WI38 (cell line): ENCODE data around the gene TSEN34.
"Not testable (repeated sequence)": the region's sequence is repeated elsewhere in the genome, so short reads cannot be mapped to it uniquely, and the experiment has no call there.

Experiments
- H3K4me3 ChIP-seq: 2 replicates; pipeline ENCODE4 v1.5.1; 2011; ENCODE audit warnings: low read depth, mild to moderate bottlenecking, control low read depth, low read length
- TF ChIP-seq, protein P1 (sequence below): IDR thresholded peaks from 2 replicates; pipeline ENCODE4 v1.5.1; 2012; ENCODE audit warnings: low read depth, mild to moderate bottlenecking, control low read depth, low read length

Gene TSEN34

DNA sequence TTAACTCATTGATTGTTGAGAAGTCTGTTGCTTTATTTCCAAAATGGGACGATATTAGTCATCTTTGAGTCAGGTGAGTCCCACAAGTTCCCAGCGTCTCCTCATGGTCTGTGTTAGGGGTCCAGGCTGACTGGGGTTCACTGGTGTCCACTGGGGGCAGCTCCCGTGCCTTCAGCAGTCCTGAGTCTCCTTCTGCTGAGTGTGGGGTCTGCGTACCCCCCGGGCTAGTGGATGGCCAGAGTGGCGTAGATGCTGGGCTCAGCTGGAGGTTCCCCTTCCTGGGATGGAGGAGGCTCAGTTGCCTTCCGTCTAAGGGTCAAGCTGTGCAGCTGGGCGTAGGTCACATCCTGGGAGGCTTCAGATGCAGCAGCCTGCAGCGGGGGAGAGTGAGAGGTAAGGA is 25.8 kb downstream of the TSEN34 start:
- H3K4me3 ChIP-seq = no peak overlapping the region
- TF ChIP-seq, protein P1, sequence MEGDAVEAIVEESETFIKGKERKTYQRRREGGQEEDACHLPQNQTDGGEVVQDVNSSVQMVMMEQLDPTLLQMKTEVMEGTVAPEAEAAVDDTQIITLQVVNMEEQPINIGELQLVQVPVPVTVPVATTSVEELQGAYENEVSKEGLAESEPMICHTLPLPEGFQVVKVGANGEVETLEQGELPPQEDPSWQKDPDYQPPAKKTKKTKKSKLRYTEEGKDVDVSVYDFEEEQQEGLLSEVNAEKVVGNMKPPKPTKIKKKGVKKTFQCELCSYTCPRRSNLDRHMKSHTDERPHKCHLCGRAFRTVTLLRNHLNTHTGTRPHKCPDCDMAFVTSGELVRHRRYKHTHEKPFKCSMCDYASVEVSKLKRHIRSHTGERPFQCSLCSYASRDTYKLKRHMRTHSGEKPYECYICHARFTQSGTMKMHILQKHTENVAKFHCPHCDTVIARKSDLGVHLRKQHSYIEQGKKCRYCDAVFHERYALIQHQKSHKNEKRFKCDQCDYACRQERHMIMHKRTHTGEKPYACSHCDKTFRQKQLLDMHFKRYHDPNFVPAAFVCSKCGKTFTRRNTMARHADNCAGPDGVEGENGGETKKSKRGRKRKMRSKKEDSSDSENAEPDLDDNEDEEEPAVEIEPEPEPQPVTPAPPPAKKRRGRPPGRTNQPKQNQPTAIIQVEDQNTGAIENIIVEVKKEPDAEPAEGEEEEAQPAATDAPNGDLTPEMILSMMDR = no peak

DNA sequence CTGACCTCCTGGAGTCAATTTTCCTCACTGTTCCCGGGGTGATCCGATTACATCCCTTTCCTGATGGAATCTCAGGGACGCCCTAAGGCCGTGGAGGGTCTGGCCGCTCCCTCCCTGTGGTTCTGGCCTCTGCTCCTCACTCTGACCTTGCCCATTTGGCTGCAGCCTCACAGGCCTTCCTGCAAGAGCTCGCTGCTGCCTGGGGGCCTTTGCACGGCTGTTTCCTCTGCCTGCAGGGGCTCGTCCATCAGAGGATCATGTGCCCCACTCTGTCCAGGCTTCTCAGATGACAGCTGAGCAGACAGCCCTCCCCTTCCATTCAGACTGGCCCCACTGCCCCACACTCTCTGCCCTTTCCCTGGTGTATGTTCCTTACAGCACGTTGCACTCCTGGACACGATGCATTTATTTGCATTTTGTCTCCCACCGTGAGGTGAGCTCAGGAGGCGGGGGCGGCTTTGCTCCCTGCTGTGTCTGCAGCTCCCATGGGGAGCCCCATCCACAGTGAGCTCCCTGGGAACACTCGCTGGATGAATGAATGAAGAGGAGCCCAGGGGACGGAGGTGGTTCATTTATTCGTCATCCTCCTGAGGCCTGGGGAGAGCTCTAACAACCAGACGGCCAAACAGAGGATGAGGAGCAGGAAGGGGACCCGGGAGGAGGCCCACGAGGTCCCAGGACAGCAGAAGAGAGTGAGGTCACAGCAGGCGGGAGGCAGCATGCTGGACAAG is 26.6 kb downstream of the TSEN34 start:
- not testable (repeated sequence) for H3K4me3 ChIP-seq

DNA sequence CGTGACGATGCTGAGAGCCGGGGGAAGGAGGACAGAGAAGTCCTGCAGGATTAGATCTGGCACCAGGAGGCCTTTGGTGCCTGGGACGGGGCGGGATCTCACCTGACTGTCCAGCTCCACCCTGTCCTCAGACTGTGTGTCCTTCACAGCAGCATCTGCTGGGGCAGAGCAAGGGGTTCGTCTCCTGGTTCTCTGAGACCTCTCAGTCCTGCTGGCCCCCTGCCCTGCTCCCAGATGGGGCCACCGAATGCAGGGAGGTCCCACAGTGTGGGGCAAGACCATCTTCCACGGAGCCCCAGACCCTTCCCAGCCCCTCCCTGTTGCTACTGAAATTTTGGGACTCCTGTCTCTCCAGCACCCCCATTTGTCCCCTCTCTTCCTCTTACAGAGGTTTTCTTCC is 27.2 kb downstream of the TSEN34 start:
- H3K4me3 ChIP-seq = no peak overlapping the region

DNA sequence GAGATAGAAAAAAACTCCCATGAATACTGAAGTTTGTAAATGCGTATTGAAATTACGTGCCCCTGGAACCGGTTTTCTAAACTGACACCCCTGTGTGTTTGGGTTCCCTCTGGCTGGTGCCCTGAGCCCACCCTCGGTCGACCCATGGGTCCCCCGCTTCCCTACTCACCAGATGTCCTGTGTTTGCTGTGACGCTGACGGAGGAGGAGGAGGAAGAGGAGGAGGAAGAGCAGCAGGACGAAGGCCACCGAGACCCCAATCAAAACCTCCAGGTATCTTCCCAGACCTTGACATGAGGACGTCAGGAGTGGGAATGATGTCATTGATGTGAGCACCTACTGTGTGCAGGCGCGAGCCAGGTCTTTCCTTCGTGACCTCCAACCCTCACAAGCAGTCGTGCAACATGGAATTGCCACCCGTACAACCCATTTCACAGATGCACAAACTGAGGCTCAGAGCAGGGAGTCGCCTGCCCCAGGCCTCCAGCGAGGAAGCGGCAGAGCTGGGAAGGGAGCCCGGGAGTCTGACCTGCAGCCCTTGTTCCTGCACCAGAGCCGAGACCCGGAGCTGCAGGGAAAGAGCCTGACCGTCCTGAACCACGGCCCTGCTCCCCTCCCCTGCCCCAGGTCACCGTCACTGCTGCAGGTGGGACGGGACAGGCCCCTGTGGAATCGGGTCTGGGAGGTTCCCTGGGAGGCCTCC is 28.0 kb downstream of the TSEN34 start:
- TF ChIP-seq, protein P1 = no peak
- H3K4me3 ChIP-seq = no peak overlapping the region

More for the DNA sequence above, 27.2 kb downstream of the TSEN34 start:
- TF ChIP-seq, protein P1 = no peak

DNA sequence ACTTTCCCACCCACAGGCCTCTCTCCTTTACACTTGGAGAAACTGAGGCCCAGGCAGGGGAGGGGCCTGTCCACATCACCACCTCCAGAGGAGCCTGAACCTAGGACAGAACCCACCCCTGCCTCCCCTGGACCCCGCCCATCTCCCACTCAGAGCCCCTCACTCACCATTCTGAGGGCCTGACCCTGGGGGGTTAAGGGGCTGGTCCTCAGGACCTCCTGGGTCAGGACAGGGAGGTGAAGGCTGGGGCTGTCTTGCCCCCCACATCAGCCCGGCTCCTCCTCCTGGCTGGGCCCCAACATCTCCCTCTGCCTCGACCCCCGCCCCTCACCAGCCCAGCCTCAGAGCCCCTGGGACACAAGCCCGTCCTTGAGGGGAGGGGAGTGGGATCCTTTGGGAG is 28.6 kb downstream of the TSEN34 start:
- H3K4me3 ChIP-seq = not testable (repeated sequence)

DNA sequence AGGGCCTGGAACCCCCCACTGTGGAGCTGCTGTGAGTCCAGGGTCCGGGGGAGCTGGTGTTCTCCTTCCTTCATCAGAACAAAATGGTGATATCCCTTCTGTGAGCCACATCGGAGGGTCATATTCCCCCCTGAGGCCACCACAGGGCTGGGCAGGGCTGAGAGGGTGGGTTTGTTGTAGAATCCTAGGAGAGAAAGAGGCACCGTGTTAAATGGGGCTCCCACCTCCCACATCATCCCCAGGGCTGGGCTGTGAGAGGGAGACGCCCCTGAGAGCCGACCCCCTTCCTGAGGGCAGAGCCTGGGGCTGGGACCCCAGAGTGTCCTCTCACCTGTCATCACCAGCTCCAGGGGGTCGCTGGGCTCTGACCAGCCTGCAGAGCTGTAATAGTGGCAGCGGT is 30.8 kb downstream of the TSEN34 start:
- H3K4me3 ChIP-seq = not testable (repeated sequence)

DNA sequence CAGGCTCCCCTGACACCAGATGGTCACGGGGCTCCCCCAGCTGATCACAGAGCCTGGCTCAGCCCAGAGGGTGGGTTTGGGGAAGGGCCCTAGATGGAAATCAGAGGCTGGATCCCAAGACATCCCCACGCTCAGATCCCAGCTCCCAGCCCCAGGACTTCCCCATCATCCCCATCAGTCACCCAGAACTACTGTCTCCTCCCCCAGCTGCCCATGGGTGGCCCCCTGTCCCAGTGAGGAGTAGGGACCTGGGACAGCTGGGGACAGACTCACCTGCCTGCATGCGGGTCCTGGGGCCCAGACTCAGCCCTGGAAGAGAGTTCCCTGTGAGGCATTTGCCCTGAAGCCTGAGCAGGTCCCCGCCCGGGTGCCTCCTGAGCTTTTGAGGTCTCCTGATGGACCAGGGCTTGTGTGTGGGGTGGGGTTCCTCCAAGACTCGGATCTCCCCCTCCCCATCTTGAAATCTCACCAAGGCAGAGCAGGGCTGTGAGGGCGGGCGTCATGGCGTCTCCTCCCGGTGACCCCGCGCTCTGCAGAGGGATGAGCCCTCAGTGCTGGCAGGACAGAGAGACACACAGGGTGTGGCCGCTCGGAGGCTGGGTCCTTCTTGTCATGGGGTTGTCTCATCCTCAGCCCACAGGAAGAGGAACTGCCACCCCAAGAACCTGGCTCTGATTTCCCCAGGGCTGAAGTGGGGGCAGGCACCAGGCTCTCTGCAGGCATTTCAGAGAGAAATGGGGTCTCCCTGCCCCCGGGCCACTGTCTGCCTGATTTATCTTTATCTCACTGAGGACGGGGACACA is 31.6 kb downstream of the TSEN34 start, which contains the start of gene LILRB3:
Gene LILRB3, minus strand, starts transcription at position 534 of the 803 bp plus-strand sequence. Its CDS starts 31 bp downstream, at position 503.
- H3K4me3 ChIP-seq = not testable (repeated sequence)

DNA sequence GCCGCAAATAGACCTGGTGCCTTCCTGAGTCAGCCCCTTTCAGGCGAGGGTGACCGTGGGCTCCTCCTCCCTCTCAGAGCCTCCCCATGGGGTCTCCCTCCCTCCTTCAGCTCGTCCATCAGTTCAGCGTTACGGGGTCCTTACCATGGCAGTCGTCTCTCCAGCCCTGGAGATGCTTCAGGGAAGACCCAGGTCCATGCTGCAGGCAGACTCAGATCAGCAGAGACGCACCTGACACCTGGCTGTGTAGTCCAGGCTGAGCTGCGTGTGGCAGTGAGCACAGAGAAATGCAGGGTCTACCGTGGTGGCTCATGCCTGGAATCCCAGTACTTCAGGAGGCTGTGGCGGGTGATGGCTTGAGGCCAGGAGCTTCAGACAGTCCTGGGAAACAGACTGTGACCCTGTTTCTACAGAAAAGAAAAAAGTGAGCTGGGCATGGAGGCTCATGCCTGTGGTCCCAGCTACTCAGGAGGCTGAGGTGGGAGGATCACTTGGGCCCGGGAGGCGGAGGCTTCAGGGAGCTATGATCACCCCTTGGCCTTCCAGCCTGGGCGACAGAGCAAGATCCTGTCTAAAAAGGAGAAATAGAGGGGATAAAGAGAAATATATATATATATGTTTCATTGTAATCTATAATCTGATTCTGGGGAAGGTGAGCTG is 32.3 kb downstream of the TSEN34 start:
- H3K4me3 ChIP-seq = not testable (repeated sequence)

DNA sequence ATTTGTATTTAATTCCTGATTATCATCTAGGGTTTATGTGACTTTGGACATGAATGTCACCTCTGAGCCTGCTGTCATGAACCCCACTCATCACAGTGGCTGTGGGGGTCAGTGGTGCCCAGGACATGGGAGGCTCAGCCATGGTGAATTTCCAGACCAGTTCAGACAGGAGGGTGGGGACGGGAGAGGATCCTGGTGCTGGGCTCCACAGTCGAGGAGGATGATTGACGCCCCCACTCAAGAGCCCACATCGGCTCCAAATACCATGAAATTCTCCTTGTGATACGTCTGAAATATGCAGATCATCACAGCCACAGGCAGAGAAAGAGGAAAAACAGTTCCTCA is 32.8 kb downstream of the TSEN34 start:
- H3K4me3 ChIP-seq = not testable (repeated sequence)

DNA sequence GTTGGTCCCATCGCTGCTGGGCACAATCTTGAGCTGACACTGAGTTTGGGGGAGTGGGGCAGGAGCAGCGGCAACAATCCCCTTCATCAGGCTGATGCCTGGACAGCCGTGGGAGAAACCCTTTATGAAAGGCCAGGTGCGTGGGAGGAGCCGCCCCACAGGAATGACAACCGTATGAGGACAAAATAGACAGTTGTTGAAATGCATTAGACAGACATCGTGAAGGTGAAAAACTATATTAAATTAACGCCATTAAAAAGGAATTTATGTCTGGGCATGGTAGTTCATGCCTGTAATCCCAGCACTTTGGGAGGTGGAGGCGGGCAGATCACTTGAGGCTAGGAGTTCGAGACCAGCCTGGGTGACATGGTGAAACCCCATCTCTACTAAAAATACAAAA is 33.5 kb downstream of the TSEN34 start:
- not testable (repeated sequence) for H3K4me3 ChIP-seq

DNA sequence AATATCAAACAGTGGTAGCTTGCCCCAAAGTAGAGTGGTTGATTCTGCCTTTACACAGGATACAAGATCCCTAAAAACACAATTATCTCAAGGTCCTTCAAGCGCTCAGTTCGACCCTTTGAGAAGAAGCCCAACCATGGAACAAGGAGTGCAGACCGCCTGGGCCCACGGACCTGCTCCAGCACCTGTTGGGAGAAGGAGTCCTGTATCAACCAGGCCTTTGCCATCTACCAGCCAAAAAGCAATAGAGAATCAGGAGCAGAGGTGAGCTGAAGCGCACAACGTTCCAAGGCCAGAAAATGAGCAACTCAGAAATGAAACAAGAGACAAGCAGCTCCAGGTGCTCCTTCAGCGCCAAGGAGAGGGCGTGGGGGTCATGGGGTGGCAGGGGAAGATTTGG is 38.0 kb downstream of the TSEN34 start:
- TF ChIP-seq, protein P1 = no peak
- no peak overlapping the region for H3K4me3 ChIP-seq
